GM19467 (cell line): ENCODE measurements around the gene TANGO2.

Experiments used
- ATAC-seq: cut with Tn5 transposase; IDR thresholded peaks from one replicate; pipeline ENCODE4 v1.9.1; 2021; ENCODE audit warnings: mild to moderate bottlenecking, moderate library complexity; ENCODE audit not compliant: unreplicated experiment

Gene TANGO2

DNA sequence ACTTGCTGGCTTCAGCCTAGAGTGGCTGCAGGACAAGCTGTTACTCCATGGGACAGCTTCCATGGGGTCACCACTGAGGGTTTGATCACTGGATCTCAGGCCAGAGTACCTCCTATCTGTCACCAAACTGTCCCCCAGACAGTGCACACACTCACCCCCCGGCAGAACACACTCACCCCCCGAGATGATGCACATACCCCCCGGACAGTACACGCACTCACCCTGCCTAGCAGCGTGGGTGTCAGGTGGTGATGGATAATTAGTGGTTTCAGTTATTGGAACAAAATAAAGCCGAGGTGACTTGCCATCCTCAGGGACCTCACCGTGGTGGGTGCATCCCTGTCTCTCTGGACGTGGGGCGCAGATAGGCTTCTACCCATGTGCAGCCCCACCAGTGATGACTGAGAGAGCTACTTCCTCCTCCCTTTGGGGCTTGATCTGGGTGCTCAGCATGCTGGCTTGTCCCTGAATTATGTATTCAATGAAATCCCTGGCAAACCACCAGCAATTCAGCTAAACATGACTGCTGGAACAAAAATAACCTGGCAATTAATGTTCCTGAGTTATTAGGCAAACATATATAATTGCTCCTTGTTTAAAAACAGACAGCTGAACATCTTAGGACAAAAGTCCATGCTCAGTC is 18.9 kb downstream of the TANGO2 start:
- ATAC-seq, result no peak

DNA sequence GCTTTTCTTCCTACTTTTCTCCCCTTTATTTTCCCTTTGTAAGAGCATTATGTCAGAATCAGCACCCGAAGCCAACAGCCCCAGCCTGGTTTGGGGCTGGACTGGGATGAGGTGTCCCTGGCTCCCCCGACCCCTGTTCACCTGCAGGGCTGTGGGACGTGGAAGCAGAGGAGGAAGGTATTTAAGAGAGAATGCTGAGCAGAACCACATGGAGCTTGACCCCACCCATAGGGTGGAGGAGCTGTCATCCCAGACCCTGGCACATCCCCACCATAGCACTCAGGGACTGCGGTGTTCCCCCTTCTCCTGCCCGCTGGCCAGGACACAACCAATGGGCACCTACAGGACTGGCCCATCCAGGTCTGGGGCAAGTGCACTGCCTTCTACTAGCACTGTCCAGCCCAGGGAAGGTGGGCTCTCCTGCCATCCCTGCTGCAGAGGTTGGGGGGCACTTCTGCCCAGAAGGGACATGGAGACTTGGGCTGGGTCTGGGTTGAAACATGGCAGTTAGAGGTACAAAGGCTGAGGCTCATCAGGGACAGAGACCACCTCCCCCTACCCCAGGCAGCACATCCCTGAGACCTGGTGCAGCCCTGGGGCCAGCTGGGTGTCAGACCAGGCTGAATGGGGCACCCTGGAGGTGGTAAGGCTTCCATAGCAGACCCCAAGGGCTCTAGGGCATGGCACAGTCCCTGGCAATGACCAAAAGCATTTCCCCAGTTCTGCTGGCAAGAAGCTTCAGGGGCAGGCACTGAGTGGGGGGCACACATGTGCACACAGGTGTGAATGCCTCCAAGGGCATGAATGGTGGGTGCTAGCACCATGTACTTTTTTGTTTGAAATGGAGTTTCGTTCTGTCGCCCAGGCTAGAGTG is 19.7 kb downstream of the TANGO2 start:
- ATAC-seq, result no peak

DNA sequence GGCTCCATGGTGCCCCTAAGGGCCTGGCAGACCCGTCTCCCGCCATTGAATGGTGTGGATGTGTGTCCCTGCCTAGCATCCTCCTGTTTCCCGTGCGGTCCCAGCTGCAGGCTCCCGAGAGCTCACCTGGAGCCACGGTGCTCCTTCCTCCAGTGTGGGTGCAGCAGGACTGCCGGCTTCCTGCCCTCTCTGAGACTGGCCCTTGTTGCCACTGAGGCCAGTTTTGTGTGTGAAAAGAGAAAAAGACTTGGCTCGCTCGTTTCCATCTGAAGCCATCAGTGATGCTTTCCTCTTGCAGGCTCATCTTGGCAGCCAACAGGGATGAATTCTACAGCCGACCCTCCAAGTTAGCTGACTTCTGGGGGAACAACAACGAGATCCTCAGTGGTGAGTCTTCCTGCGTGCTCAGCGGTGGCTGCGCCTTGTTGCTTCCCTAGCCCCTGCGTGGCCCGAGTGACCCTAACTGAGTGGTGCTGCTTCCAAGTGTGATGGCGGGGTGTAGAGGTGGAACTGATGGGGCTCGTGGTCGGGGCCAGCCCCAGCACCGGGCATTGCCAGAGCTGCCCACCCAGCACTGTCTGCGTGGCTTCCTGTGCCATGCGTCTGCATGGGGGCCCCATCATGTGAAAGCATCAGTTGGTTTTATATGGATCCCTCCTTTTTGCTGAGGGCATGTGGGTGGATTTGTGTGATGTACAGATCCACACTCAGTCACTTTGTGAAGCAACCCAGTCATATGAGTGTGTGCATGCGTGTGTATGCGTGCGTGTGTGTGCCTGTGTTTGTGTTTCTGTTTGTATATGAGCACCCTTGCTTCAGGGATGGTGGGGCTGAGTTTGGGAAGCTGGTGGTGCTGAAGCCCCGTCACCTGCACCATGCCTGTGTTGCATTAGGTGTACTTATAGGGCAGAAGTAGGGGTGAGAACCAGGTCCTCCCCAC is 22.4 kb downstream of the TANGO2 start:
- no peak for ATAC-seq

DNA sequence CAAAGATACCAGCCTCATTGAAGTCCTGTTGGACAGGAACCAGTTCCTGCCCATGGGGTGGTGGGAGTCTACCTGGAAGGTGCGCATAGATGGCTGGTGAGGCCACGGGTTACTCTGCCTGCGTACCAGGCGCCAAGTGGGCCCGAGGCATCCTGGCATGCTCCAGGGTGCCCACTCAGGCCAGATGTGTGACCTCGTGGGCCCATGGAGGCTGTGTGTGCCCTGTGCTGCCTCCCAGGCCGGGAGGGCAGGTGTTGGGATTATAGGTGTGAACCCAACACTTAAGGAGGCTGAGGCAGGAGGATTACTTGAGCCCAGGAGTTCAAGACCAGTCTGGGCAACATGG is 23.1 kb downstream of the TANGO2 start:
- ATAC-seq, result no peak

DNA sequence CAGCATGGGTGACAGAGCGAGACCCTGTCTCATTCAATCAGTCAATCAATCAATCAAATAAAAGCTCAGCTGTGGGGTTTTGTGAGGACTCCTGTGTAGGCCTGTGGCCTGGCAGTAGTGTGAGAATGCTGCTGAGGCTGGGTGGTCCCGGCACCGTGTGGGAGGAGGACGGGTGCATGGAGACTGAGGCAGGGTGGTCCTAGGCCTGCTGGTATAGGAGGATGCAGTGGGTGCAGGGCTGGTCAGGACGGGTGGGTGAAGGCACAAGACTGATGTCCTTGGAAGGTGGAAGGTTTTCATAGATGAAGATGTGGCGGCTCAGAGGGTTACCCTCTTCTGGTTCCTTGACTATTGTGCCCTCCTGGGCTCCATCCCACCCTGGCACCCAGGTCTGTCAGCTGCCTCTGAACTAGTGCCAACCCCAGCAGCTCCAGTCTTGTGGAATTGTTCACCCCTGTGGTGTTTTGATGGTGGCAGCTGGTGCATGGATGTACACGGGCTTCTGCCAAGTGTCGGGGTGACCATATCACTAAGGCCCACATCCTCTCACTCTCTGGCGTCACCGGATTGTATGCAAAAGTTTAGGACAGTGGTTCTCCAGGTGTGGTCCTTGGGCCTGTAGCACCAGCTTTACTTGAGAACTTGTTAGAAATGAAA is 23.7 kb downstream of the TANGO2 start:
- no peak for ATAC-seq

DNA sequence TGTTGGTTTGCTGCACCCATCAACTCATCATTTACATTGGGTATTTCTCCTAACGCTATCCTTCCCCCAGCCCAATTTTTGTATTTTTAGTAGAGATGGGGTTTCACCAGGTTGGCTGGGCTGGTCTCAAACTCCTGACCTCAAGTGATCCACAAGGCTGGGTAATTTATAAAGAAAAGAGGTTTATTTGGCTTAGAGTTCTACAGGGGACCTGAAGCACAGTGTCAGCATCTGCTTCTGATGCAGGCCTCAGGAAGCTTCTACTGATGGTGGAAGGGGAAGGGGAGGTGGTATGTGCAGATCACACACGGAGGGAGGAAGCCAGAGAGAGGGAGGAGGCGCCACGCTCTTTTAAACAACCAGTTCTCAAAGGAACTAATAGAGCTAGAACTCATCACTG is 25.8 kb downstream of the TANGO2 start:
- no peak for ATAC-seq

DNA sequence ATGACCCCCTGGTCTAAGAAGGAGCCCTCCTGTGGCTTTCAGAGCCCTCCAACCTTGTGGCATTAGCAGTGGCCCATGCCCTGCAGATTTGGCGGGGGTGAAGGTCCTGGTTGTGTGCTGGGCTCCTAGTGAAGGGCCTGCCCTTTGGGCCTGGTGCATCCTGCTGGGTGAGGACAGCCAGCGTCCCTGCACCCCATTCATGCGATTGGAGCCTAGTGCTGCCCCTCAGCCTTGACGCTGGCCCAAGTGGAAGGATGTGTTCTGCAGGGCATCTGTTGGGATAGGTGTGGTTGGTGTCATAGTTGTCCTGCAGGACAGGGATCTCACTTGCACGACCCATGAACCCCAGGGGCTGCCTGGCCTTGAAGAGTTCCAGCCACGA is 31.0 kb downstream of the TANGO2 start:
- ATAC-seq, result no peak

DNA sequence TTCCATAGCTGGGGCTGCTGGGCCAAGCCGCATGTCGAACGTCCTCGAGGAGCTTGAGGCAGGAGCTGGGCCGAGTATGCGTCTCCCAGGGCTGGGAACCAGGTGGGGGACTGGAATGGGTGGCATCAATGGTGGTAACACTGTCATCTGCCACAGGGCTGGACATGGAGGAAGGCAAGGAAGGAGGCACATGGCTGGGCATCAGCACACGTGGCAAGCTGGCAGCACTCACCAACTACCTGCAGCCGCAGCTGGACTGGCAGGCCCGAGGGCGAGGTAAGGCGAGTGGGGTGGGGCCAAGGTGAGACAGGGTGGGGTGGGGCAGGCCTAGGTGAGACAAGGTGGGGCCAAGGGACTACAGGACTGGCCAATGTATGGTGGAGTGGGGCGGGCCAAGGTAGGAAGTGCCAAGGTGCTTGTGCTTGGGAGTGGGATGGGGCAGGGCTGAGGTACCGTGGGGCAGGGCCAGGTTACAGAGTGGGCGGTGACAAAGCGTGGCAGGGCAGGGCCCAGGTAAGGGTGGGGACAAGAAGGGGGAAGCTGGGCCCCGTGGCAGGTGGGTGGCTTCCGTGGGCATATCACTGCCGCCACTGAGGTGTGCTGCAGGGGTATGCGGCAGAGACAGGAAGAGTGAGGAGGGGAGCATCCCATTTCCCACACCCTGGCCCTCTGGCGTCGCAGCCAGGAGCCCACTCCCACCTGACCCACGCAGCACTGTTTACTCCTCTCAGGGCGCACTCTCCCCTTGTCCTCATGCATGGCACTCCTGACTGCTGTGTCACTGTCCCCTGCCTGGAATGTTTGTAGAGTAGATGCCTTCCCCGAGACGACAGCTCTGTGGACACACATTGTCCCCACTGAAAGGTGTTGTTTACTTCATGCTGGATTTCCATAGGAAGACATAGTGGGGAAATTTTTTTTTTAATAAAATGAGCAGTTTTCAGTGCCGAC is 31.7 kb downstream of the TANGO2 start:
- ATAC-seq, result no peak

DNA sequence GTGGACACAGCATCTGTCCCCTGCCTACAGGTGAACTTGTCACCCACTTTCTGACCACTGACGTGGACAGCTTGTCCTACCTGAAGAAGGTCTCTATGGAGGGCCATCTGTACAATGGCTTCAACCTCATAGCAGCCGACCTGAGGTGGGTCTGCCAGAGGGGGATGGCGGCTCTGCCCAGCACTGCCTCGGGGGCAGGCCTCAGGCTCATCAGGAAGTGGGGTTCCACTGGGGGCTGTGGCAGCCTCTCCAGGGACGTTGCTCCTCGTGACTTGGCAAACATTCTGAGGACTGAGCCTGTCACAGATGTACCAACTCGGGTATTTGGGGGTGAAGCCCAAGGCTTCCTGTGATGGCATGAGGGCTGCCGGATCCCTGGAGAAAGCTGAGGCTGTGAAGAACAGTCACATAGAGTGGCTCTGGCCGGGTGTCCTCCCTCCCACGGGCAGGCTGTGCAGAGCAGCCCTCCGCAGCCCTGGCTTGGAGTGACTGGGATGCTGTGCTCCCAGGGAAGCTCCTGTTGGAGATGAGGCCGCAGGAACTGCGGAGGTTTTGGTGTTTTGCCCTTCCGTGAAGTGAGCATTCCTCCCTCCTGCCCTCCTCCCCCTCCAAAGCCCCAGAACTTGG is 32.6 kb downstream of the TANGO2 start:
- no peak for ATAC-seq

DNA sequence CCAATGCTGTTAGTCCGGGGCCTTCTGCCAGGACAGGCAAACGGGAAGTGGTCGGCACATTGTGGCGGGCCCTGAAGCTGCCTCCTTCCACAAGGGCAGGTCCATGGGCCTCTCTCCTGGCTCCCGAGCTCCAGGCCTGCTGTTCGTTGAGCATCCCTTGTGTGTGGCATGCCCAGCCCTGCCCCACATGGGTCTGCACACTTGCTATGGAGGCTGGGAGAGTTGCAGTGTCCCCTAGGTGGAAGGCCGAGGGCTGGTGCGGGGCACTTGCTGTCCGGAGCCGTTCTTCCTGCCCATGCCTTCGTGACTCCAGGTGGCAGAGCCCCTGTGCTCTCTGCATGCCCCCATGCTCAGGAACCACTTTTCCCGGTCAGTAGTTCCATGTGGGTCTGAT is 33.1 kb downstream of the TANGO2 start:
- no peak for ATAC-seq

DNA sequence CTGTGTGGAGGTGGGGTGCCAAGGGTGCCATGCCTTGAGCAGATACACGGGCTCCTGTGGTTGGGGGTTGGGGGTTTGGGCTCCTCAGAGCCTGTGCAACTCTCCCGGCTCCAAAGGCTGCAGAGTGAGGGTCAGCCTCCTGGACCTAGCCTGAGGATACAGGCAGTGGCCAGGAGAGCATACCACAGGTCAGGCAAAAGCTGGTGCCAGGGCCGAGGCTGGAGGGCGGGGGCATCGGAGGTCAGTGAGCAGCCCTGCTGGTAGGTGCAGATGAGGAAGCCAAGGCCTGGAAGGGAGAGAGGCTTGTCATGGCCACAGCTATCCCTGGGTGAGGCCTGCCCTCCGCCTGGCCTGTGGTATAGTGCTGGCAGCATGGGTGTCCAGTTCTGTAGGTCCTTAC is 33.6 kb downstream of the TANGO2 start:
- ATAC-seq, result no peak

DNA sequence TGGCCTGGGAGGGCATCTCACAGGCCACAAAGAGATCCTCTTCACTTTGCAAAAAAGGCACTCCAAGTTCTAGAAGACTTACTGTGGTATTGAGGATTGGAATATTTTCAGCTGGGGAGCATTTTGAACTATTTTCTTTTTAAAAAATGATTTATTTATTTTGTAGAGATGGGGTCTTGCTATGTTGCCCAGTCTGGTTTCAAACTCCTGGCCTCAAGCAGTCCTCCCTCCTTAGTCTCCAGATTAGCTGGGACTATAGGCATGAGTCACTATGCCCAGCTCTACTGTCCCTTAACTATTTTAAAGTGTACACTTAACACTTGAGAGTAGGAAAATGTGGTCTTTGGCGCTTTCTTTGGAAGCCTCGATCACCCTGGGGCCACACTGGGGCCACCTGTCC is 34.2 kb downstream of the TANGO2 start:
- ATAC-seq, result no peak

DNA sequence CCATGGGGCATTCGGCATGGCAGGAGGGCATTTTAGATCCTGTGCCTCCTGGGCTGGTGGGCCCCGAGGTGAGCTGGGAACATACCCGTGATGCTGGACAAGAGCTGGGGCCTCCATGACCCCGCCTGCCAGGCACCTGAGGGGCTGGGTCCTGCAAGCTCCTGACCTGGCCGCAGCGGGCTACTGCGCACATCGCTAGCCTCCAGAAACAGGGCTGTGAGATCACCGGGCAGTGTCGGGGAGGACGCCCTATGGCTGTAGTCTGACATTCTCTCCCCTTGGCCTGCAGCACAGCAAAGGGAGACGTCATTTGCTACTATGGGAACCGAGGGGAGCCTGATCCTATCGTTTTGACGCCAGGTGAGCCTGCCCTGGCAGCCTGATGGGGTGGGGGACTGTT is 34.7 kb downstream of the TANGO2 start:
- no peak for ATAC-seq

DNA sequence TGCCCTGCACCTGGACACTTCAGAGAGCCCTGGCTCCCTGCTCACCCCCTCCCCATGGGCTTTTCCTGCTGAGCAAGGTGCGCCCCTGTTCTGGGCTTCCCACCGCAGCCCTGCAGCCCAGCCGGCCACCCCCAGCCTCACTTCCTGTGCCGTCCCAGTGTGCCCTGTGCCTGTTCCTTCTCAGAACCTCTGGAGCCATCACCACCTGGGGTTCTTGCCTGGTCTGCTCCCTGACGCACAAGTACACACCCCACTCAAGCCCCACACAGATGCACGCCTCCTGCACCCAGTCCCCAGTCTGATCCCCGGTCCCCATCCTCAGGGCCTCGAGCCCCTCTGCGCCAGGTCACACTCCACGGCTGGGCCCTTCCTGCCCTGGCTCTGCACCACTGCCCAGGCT is 35.3 kb downstream of the TANGO2 start:
- ATAC-seq, result no peak

DNA sequence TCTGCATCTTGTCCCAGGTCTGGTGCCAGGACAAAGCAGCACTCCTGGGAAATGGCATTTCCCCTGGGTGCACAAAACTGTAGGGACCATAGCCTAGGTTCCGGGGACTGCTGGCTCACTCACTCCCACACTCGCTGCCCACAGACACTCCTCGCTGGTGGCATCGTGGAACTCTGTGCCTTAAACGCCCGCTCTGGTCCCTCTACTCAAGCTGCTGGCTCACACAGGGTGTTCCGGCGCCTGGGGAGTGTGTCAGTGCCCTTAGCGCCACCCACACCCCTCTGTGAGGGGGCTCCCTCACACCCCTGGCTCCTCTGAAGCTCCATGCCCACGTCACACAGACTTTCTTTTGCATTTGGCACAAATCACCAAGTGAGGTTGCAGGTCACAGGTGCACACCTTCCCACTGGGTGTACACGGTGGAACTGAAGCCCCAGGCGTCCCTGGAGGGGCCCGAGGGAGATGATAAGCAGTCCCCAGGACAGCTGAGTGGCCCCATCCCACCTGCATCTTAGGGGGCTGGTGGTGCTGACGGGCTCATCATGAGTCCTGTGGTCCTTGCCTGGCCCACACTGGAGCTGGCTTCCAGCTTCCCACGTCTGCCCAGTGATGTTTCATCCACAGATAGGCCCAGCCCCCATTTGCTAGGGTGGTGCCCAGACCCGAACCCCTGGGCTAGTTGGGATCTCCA is 35.9 kb downstream of the TANGO2 start:
- no peak for ATAC-seq

DNA sequence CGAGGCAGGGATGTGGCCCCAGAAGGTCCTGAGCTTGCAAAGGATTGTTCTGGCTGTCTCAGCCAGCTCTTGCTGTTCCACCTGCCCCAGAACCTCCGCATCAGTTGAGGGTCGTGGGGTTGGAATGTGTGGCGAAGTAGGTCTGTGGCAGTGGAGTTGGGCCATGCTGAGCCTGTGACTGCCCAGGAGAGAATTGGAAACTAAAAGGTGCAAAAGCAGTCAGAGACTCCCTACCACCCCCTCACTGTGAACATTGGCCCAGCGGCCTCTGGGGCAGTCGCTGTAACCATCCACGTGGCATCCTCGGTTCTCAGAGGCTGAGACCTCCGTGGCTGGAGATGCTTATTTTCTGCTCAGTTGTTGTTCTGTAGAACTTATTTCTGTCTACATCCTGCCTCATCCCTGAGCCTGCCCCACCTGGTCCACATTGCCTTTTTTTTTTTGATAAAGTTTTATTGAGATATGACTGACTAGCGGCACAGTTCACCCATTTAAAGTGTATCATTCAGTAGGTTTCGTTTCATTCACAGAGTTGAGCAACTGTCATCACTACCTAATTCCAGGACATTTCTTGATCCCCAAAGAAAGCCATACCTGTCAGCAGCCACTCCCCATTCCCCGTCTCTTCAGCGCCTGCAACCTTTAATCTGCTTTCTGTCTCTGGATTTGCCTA is 36.8 kb downstream of the TANGO2 start:
- no peak for ATAC-seq

DNA sequence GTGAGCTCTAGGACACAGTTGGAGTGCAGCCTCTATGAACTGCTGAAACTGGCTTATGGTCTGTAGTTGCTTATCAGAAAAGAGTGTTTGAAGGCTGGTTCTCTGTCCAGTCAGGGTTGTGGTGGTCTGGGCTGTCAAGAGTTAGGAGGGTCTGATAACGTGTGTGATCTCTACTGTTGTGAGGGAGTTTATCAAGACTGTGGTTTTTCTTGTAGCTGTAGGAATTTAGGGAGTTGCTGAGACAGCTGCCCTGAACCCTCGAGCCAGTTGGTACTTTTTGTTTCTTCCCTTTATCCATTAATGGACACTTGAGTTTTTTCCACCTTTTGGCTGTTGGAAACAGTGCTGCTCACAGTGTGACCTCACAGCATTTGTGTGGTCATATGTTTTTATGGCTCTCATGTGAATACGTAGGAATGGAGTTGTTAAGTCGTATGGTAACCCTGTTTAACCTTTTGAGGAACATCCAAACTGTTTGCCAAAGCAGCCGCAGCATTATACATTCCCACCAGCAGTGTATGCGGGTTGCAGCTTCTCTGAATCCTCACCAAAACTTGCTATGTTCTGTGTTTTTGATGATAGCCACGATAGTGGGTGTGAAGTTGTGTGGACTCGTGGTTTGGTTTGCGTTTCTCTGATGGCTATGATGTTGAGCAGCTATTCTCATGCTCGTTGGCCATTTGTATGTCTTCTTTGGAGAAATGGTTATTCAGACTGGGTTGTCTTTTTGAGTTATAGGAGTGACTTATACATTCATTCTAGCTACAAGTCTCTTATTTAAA is 38.3 kb downstream of the TANGO2 start:
- no peak for ATAC-seq
